Kidney (tissue), 14 donors: ENCODE measurements around the gene KRT75. TPM values are rescaled to one million over a fixed set of nuclear protein-coding genes. Genes with fewer than 3 reads are reported as not detected.
"Not testable (repeated sequence)": the region's sequence is repeated elsewhere in the genome, so short reads cannot be mapped to it uniquely, and the experiment has no call there.

Experiments used
- DNase-seq, 5 donors: peaks; one replicate each; pipeline ENCODE4 v3.0.0-alpha.2; 2013 to 2020
- FAIRE-seq: peaks from 2 replicates; lab custom pipeline; 2012; peaks lifted over from hg19 to GRCh38; lab: Jason Lieb, UNC
- H3K27ac ChIP-seq, 2 donors: one replicate each; pipeline ENCODE4 v1.7.0; 2013; ENCODE audit warnings: low read depth in 2 of 2, low read length in 2 of 2, inconsistent platforms in 1 of 2
- H3K27me3 ChIP-seq: one replicate; pipeline ENCODE4 v1.7.1; 2013; ENCODE audit warnings: low read length, inconsistent platforms; ENCODE audit not compliant: control insufficient read depth, insufficient read depth
- H3K36me3 ChIP-seq, 3 donors: one replicate each; pipeline versions ENCODE4 v1.7.0 to v1.7.1; 2013; ENCODE audit warnings: low read length in 3 of 3, control low read depth in 1 of 3, inconsistent platforms in 1 of 3; ENCODE audit not compliant: insufficient read depth in 3 of 3, control insufficient read depth in 2 of 3
- H3K4me1 ChIP-seq, 3 donors: one replicate each; pipeline versions ENCODE4 v1.7.0 to v1.7.1; 2013; ENCODE audit warnings: low read length in 3 of 3, inconsistent platforms in 1 of 3, low read depth in 1 of 3; ENCODE audit not compliant: control insufficient read depth in 2 of 3, insufficient read depth in 2 of 3
- H3K4me3 ChIP-seq, 3 donors: one replicate each; pipeline versions ENCODE4 v1.7.0 to v1.8.1; 2013; ENCODE audit warnings: low read length in 3 of 3, control low read depth in 1 of 3, inconsistent platforms in 1 of 3
- H3K9ac ChIP-seq, 3 donors: one replicate each; pipeline versions ENCODE4 v1.7.0 to v1.7.1; 2013; ENCODE audit warnings: low read length in 3 of 3, control low read depth in 1 of 3, inconsistent platforms in 1 of 3
- H3K9me3 ChIP-seq, 3 donors: one replicate each; pipeline versions ENCODE4 v1.7.0 to v1.7.1; 2013; ENCODE audit warnings: low read length in 3 of 3, control low read depth in 1 of 3, inconsistent platforms in 1 of 3; ENCODE audit not compliant: control insufficient read depth in 2 of 3, insufficient read depth in 1 of 3
- intact Hi-C: fragments of 100-400 bp; cut with DNase I; formaldehyde crosslinking; loops from one replicate; pipeline ENCODE4 v1.11.1; 2022
- polyA plus RNA-seq: library from polyadenylated mRNA; stranded (reverse); fragments of 350-450 nt; fragmentation: Illumina TruSeq; extraction: RNeasy Lipid Tissue Mini Kit (QIAGEN cat#74804); gene quantifications from one replicate; pipeline ENCODE4 v1.2.3, GENCODE V29; 2014; ENCODE audit warnings: low read depth, low replicate concordance; ENCODE audit not compliant: insufficient read depth
- total RNA-seq: library from RNA; stranded (reverse); fragmentation: NEBNext Ultra II Directional; extraction: Animal tissue kit (Norgen Biotek cat#: 25700); gene quantifications from one replicate; pipeline ENCODE4 v1.2.1, GENCODE V29; 2021
- TF ChIP-seq, protein P1 (sequence below): IDR thresholded peaks from 3 replicates; pipeline ENCODE4 v1.5.1; 2012; ENCODE audit warnings: mild to moderate bottlenecking, moderate library complexity, borderline replicate concordance; ENCODE audit not compliant: insufficient read depth; ENCODE audit errors: extremely low read depth
- donor health status: control.
- donor health status: control.
- donor health status: control.
- donor health status: control.
- donor health status: control.
- donor health status: DM: yes; HTN: yes; CAD: no.
- donor health status: Normal renal cell carcinoma (clear cell type).

The KRT75 gene
- total and polyA plus RNA-seq, 2 donors from 2014 or later = not detected

DNA sequence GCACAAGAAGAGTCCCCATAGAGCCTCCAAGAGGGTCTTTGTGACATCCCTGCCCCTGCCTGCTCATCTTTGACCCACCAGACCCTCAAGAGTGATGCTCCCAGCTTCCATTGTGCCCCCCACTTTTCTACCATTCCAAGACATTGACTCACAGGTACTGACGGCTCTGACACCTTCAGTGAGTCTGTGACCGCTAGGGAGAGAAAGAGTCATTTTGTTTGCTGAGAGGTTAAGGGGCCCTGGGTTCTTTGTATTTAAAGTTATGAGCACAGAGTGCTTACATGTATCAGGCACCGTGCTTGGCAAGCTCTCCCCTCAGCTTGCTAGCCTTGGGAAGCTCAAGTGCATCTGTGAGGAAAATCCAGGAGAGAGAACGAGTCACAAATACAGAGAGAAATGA is 21.0 kb downstream of the KRT75 start:
- TF ChIP-seq, protein P1, sequence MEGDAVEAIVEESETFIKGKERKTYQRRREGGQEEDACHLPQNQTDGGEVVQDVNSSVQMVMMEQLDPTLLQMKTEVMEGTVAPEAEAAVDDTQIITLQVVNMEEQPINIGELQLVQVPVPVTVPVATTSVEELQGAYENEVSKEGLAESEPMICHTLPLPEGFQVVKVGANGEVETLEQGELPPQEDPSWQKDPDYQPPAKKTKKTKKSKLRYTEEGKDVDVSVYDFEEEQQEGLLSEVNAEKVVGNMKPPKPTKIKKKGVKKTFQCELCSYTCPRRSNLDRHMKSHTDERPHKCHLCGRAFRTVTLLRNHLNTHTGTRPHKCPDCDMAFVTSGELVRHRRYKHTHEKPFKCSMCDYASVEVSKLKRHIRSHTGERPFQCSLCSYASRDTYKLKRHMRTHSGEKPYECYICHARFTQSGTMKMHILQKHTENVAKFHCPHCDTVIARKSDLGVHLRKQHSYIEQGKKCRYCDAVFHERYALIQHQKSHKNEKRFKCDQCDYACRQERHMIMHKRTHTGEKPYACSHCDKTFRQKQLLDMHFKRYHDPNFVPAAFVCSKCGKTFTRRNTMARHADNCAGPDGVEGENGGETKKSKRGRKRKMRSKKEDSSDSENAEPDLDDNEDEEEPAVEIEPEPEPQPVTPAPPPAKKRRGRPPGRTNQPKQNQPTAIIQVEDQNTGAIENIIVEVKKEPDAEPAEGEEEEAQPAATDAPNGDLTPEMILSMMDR = no peak
- DNase-seq (no peak), FAIRE-seq (no peak)

DNA sequence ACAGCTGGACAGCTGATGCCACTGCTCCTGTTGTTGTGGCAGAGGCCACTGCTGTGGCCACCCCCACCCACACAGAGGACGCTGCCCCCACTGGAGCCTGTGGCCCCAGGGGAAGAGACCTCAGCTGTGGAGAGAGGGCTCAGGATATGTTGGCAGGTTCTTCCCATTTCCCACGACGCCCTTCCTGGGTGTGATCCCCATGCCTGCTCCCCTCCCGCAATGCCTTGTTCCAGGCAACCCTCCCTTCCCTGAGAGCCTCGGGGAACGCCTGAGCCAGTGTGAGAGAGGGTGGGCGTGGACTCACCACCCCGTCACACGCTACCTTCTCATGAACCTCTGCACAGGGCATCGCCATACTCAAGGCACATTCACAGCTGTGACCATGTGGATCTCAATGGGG is 22.4 kb downstream of the KRT75 start:
- intact Hi-C loops = no loop called here
- no peak for FAIRE-seq

More for the DNA sequence above, 21.0 kb downstream of the KRT75 start:
- Histone ChIP-seq H3K36me3 (no peaks in the 10 kb centered on the region), H3K9ac (no peak overlapping the region), H3K4me3 (no peak overlapping the region), H3K4me1 (peaks cover 0 to 2% (median 0%) of the 10 kb centered on the region in 3 donors), H3K27me3 (no peaks in the 10 kb centered on the region), H3K27ac (no peak overlapping the region), H3K9me3 (no peaks in the 10 kb centered on the region)
- intact Hi-C loops = no loop called here

DNA sequence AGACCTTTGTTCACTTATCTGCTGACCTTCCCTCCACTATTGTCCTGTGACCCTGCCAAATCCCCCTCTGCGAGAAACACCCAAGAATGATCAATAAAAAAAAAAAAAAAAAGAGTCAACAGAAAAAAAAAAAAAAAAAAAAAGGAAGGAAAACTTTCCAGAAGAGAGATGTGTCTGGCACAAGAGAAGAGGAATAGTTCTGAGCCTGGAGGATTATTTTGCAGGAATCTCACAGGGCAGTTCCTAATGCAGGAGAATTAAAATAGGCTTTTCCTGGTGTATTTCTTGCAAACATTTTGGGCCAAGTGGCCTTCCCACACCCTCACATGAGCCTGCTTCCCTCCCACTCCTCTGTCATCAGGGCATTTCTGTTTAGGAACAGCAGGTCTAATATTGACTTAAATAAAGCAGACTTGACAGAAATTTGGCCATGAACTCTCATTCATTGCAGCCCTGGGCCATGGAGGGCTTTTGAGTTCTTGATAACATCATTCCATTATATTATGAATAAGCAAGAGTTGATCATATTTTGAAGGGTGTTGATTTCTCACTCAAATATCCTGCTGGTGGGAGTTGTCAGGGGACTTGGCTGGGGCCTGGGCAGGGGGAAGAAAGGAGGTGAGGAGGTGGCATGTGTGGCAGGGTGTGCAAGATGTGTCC is 23.5 kb downstream of the KRT75 start:
- H3K9ac ChIP-seq, H3K27me3 ChIP-seq, H3K36me3 ChIP-seq, intact Hi-C loops, H3K4me1 ChIP-seq, H3K27ac ChIP-seq, H3K4me3 ChIP-seq, H3K9me3 ChIP-seq, FAIRE-seq: not testable (repeated sequence)
- peak in 1 of 5 donors; percentile 16 for DNase-seq

More for the DNA sequence above, 22.4 kb downstream of the KRT75 start:
- Histone ChIP-seq H3K36me3 (no peaks in the 10 kb centered on the region), H3K4me3 (no peak overlapping the region), H3K9ac (no peak overlapping the region), H3K27me3 (no peaks in the 10 kb centered on the region), H3K9me3 (no peaks in the 10 kb centered on the region), H3K27ac (no peak overlapping the region), H3K4me1 (peaks cover 0 to 2% (median 0%) of the 10 kb centered on the region in 3 donors)
- DNase-seq = peak in 1 of 5 donors; percentile 63
- TF ChIP-seq, protein P1 = no peak

DNA sequence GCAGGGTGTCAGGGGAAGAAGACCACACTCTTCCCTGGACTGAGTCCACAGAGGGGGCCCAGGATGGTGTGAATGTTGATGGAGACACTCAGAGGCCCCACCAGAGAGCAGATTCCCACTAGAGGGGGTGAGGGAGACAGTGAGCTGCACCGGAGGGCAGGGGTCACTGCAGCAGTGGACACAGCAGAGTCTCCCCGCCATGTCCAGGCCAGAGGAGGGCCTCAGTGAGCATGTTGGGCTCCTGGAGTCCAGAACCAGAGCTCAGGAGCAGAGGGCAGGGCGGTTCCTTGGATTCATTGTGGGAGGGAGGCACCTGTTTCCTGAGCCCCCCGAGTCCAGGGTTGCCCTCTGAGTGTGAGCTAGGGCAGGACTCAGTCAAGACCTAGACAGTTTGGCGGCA is 26.3 kb downstream of the KRT75 start:
- H3K9ac ChIP-seq = no peak overlapping the region
- intact Hi-C loops = no loop called here
- FAIRE-seq (no peak), DNase-seq (peak in 1 of 5 donors; percentile 22)
- H3K27ac ChIP-seq = no peak overlapping the region
- no peak overlapping the region for H3K4me3 ChIP-seq
- no peaks in the 10 kb centered on the region for H3K27me3 ChIP-seq
- H3K4me1 ChIP-seq = no peaks in the 10 kb centered on the region
- H3K36me3 ChIP-seq = no peaks in the 10 kb centered on the region
- no peaks in the 10 kb centered on the region for H3K9me3 ChIP-seq
- TF ChIP-seq, protein P1 = no peak
